ENCODE measurements around the gene NKPD1. TPM values are rescaled to one million over a fixed set of nuclear protein-coding genes. Genes with fewer than 3 reads are reported as not detected.

The NKPD1 gene
- total and polyA plus RNA-seq, 9 of the 15 experiments (the other 6 are each of a cell fraction or from before 2014, with no cell fraction given), result 0.03 to 0.09 (median 0.04) TPM; not detected in 5

DNA sequence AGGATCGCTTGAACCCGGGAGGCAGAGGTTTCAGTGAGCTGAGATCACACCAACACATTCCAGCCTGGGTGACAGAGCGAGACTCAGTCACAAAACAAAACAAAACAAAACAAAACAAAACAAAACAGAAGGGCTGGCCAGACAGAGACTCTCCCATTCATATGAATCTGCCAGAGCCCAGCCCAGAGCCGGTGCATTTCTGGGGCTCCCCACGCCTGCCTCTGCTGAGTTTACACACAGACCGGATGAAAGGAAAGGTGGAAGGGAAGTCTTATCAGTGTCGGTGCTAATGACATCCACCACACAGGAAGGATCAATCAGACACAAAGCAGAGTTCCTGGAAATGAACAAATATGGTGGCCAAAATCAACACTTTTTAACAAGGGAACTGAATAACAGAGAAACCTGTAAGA, 10.4 kb upstream of the NKPD1 start (continued):
- TF ChIP-seq REST (IDR thresholded peaks at IDR 0.05; ENCODE audit: borderline replicate concordance) (0 out of 2 replicates have a peak, but pooled peaks have one; percentile 3), REST (CRISPR knock-in tag; IDR thresholded peaks at IDR 0.05; ENCODE audit: low read depth) (no peak), SNRNP70 (optimal IDR thresholded peaks at IDR 0.05; ENCODE audit: low read depth, low read length) (no peak), SMARCA4 (IDR thresholded peaks at IDR 0.05) (peak; percentile 77), ZBTB2 (IDR thresholded peaks at IDR 0.05) (peak; percentile 50; the same call in 1 of the 2 replicates), MYC (IDR thresholded peaks at IDR 0.05; ENCODE audit: low read depth, low read length) (peak; percentile 28; the same call in 1 of the 2 replicates), MYC (CRISPR knock-in tag; IDR thresholded peaks at IDR 0.05; ENCODE audit: borderline replicate concordance, low read depth) (no peak), SMAD4 (CRISPR knock-in tag; conservative IDR thresholded peaks at IDR 0.05) (peak; percentile 73), TCFL5 (CRISPR knock-in tag; conservative IDR thresholded peaks at IDR 0.05) (no peak), ZNF212 (CRISPR knock-in tag; IDR thresholded peaks at IDR 0.05) (no peak), POLR2B (IDR thresholded peaks at IDR 0.05; ENCODE audit: low read depth, partially characterized antibody) (peak; percentile 31), RNF2 (IDR thresholded peaks at IDR 0.05) (peak; percentile 64; the same call in 1 of the 2 replicates), LEF1 (IDR thresholded peaks at IDR 0.05) (peak; percentile 65), CTBP1 (IDR thresholded peaks at IDR 0.05; ENCODE audit: borderline replicate concordance) (peak; percentile 58; the same call in 1 of the 2 replicates), SIRT6 (IDR thresholded peaks at IDR 0.05; ENCODE audit: low read depth, low read length) (no peak), CXXC5 (CRISPR knock-in tag; IDR thresholded peaks at IDR 0.05) (peak; percentile 19; the same call in 1 of the 2 replicates), SMARCE1 (IDR thresholded peaks at IDR 0.05) (peak; percentile 79), RCOR1 (IDR thresholded peaks at IDR 0.05; ENCODE audit: borderline replicate concordance in 1 of 2, low read depth in 2 of 2, low read length in 2 of 2) (peak in 1 of 2 experiments; percentile 70; a peak in 1 of 4 replicates), SRSF3 (IDR thresholded peaks at IDR 0.05; ENCODE audit: insufficient read depth, low read length) (no peak), FOXJ2 (tag; IDR thresholded peaks at IDR 0.05) (no peak), ETV6 (IDR thresholded peaks at IDR 0.05; ENCODE audit: borderline replicate concordance in 1 of 2, low read depth in 2 of 2, low read length in 1 of 2) (peak in 1 of 2 experiments; percentile 80; a peak in 3 of 4 replicates), ETV6 (CRISPR knock-in tag; IDR thresholded peaks at IDR 0.05; ENCODE audit: borderline replicate concordance) (no peak)

Measured in K562 (cell line).